Stimulated activated CD4-positive, alpha-beta T cell treated with anti-CD3 and anti-CD28 coated beads, Interleukin-4, amount 100 ng/mL, for 48 hours (primary cell): ENCODE data around the gene GALNT17.

Experiments used
- DNase-seq, 2 donors: peaks; one replicate each; pipeline ENCODE4 v3.0.0-alpha.2; 2020; ENCODE audit warnings: low read depth in 2 of 2

Gene GALNT17

DNA sequence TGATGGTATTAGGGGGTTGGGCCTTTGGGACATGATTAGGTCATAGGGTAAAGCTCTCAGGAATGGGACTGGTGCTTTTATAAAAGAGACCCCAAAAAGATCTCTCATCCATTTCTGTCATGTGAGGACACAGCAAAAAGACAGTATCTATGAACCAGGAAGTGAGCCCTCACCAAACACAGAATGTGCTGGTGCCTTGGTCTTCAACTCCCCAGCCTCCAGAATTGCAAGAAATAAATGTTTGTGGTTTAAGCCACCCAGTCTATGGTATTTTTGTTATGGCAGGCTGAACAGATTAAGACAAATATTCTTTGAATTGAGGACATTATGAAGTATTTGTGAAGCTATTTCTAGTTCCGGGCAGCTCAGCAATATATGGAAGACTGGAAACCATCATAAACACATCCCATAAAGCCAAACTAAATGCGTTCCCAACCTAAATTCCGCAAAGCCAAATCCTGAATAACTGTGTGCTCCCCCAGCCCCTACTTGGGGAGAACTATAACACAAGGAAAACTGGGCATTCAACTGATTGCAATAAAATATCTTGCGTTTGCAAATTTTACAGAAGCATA lies 153.7 kb downstream of the GALNT17 start:
- DNase-seq: no peak

DNA sequence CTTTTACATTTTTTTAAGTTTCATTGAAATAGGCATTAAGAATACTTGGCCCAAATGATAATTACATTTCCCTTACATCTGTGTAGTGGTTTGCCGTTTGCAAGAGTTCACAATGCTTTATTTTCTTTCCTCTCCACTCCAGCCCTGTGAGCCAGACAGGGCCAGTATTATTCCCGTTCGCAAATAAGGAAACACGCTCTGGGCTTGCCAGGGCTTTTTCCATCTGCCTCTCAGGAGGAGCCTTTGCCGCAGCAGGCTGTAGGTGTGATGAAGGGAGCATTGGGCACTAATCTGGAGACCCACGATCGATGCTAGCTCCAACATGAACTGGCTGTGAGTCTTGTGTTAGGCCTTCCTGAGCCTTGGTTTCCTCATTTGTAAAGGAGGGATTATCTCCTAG lies 154.4 kb downstream of the GALNT17 start:
- no peak for DNase-seq

DNA sequence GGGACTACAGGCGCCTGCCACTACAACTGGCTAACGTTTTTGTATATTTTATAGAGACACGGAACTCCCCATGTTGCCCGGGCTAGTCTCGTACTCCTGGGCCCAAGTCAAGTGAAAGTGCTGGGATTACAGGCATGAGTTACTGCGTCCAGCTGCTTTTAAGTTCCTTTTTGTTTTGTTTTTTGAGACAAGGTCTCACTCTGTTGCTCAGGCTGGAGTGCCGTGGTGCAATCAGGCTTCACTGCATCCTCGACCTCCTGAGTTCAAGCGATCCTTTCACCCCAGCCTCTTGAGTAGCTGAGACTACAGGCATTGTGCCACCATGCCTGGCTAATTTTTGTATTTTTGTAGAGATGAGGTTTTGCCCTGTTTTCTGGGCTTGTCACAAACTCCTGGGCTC lies 155.0 kb downstream of the GALNT17 start:
- no peak for DNase-seq

DNA sequence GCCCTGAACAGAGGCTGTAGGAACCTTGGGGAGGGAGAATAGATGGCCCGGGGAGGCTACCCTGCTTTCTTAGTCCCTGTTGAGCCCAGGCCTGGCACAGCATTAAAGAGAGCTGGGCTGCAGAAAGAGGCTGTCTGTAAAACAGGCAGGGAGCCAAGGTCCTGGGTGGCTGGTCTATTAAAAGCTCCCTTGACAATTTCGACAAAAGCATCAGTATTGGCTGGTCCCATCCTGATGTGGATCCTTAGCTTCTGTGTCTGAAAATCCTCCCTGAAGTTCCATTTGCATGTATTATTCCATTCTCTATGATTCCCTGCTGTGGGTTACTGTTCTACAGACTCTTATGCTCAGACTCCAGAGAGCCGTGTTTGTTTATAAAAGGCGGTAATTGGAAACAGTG lies 158.5 kb downstream of the GALNT17 start:
- DNase-seq: no peak

DNA sequence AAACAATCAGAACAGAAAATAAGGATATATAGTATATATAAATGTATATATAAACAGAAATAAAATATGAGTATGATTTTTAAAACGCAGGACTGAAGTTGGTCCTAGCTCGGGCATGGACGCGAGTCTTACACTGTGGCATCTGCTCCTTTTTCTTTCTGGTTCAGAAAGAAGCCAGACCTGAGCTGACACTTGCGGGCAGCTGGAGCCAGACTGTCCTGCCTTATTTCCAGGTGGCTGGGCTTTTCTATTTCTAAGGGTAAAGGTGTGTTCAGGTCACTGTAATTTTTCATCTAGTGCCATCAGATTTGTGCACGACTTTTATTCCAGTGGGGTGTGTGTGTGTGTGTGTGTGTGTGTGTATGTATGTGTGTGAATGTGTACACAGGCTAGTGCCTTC lies 166.4 kb downstream of the GALNT17 start:
- DNase-seq: no peak

DNA sequence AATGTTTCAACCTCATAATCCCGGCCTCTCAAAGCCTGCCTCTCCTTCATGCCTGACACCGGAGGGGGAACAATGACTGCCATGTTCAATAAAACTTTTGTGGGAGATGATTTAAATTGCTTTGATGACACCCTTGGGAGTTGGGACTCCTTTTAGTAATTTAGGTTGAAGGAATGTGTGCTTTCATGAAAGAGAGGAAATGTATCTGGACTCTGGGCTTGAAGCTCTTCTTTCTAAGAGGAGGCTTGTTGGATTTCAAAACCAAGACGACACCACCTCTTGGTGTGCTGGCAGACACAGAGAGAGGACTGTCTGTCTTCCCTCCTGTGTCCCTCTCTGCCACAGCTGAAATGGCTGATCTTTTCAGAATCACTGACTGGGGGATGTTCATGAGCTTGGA lies 168.1 kb downstream of the GALNT17 start:
- no peak for DNase-seq

DNA sequence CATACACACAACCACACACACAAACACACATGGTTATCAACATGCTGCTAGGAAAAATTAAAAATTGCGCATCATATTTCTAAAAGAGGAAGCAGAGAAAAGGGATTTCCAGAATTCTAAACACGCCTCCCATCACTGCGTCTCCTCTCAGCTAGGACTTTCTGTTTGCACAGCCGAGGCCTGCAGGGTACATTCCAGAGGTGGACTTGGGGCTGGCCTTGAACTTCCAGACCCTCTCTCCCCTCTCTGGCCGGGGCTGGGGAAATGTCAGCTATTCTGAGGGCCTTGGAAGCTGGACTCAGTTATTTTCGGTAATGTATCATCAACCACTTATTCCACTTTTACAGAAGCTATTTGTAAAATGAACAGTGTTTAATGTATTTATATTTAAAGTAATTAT lies 168.7 kb downstream of the GALNT17 start:
- DNase-seq: no peak

DNA sequence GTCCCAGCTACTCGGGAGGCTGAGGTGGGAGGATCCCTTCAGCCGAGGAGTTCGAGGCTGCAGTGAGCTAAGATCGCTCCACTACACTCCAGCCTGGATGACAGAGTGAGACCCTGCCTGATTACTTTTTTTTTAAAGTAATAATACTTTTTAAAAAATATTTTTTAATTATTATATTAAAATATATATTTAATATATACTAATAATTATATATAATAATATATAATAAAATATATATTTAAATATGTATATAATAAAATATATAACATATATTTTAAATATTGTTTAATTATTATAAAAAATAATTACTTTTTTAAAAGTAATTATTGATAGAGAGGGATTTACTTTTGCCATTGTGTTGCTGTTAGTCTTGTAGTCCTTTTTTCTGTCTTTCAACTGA lies 169.2 kb downstream of the GALNT17 start:
- no peak for DNase-seq

DNA sequence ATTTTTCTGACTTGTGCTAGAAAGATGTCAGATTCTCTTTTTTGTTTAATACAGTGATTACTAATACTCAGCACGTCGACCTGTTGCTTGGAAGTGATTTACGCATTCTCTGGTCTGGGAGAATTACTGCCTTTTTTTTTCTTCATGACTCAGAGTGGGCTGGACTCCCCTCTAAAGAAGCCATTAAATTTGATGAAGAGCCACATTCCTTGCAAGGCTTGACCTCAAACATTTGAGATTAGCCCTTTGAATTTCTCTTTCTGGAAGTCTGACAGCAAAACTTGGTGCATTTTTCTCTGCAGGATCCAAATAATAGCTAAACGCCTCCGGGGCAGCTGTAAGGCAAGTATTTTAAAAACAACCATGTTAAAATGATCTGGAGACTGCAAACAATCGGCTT lies 171.6 kb downstream of the GALNT17 start:
- no peak for DNase-seq

DNA sequence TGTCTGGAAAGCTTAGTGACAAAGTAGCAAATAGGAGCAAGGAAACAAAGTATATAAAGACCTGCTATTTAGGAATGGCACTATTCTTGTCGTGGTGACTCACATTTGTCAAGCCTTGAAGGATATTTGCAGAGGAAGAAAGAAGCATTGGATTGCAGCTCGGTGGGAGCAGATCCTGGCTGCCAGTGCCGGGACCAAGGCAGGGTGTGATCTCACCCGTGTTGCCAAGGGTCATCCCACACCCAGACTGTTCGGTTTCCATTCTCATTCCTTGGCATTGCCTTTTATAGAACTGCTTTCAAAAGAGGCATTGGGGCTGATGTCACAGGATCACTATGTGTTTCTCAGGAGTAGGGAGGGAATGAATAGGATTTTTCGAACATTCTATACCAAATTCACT lies 176.2 kb downstream of the GALNT17 start:
- DNase-seq: no peak

DNA sequence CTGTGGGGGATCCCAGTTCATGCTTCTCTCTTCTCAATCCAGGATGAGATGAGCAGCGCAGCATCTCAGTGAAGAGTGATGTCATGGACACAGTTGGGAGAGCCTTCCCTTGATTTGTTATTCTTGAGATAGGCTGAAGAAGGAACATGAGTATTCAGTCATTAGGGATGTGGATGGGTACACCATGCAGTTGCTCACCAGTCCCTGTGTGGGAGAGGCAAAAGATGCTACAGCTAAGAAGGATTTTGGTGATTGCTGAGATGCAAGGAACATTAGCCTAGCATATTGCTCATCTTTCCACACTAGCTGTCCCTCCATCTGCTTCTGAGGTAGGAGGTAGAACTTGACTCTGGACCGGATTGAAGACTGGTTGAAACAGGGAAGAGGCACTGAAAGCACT lies 179.6 kb downstream of the GALNT17 start:
- no peak for DNase-seq

DNA sequence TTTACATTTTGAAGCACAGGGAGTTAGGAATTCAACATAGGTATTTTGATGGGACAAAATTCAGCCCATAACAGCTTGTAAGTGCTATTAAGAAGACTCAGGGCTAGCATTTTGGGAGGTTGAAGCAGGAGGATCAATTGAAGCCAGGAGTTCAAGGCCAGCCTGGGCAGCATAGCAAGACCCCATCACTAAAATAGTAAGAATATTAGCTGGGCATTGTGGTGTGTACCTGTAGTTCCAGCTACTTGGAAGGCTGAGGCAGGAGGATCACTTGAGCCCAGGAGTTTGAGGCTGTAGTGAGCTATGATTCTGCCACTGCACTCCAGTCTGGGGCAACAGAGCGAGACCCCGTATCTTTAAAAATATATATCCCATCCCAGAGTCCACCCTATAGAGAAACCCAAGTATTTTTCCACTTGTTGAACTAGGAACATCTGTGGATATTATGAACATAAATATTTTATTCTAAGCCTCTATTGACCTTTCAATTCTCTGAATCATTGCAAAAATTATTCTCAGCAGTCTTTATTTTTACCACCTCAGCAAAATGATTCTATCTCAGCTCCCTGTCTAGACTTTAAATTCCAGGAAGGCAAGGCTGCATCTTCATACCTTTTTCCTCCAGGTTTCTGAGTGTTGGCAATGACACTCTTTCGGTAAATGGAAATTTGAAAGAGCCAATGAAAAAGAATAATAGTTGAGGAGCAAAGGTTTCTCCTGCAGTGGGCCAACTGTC lies 181.0 kb downstream of the GALNT17 start:
- DNase-seq: no peak

DNA sequence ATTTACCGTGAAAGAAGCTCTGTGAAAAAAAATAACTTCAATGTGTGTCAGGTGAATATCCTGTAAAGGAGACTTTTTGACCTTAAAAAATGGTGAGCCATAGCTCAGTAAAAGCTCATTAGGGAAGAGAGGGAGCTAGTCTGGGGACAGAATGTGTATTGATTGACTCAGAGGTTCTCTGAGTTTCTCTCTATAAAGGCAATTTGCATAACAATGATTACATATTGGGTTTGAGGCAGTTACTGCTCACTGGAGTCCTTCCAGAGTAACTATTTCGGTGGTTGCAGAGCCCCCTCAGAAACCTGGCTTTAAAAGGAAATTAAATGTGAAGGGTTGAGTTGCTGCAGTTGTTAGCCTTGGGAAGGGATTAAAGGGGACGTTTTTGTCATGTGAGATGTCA lies 181.6 kb downstream of the GALNT17 start:
- no peak for DNase-seq

DNA sequence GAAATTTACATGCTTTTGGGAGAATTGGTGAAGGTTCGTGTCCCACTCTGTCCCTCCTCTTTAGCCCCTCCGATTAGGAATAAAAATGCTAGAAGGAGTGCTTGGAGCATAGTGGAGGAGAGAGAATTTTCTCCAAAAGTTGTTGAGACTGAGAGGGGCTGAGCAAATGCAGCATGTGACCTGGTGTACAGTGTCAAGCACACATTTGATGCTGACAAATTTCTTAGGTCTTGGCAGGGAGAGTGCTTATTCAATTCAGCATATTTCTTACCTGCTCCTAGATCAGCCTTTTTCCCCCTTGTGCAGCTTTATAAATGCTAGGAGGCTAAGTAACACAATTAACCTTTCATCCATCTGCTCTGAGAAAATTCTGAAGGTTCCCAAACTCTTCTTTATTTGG lies 189.0 kb downstream of the GALNT17 start:
- no peak for DNase-seq

DNA sequence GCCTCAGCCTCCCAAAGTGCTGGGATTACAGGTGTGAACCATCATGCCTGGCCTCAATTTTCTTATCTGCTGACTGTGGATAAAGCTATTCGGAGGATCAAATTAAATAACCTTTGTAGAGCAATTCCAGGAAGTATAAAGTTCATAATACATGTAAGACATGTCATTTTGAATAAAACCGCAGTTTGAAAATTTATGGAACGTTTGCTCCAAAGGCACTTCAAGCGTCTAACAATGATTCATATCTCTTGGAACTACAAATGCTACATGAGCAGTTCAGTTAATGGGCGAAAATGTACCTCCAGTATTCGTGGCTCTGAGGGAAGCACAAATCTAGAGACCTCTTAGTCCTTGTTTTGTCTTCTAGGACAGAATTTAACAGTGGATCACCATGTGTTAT lies 190.3 kb downstream of the GALNT17 start:
- no peak for DNase-seq

DNA sequence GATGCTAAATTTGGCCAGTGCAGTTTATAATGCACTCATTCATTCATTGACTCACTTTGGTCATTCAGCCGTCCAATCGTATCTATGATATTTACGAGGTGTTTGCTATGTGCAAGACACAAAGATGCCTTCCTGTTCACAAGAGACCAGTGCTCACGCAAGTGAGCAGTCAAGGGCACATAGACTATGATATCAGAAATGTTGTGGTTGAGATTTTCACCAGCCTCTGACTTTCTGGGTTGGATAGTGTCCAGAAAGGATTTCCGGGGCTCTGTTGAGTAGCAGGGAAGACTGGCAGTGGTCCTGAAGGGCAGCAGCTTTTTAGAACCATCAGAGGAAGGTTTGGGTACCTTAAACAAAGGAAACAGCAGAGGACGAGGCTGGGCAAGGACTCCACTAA lies 191.8 kb downstream of the GALNT17 start:
- DNase-seq: no peak

DNA sequence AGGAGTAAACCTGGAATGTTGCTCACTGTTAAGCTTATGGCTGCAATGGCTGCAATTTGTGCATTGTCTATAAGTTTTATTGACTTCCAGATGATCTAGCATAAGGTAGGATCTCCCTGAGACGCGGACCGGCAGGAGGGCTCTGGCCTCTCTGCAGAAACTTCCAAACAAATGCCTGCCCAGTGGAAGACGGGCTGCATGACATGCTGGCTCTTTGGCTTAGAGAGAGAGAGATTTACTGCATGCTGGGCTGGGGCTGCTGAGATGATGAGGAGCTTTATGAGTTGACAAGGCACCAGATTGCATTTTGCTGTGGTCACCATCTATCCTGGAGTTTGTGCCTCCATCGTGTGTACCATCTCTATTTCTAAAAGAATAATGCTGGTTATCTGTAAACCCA lies 193.2 kb downstream of the GALNT17 start:
- no peak for DNase-seq

DNA sequence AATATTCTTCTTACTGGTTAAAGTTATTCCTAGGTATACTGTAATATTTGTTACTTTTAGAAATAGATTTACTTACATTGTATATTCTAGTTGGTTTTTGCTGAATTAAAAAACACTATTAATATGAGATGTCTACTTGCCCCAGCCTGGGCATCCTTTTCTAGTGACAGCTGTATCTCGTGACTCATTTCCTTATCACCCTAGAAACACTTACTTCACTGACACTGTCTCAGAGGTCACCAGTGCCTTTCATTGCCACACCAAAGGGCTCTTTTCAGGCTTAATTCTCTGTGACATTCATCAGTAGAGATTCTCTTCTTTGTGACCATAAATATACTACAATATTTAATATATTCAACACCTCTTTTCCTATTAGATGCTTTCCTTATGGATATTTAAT lies 194.7 kb downstream of the GALNT17 start:
- no peak for DNase-seq

DNA sequence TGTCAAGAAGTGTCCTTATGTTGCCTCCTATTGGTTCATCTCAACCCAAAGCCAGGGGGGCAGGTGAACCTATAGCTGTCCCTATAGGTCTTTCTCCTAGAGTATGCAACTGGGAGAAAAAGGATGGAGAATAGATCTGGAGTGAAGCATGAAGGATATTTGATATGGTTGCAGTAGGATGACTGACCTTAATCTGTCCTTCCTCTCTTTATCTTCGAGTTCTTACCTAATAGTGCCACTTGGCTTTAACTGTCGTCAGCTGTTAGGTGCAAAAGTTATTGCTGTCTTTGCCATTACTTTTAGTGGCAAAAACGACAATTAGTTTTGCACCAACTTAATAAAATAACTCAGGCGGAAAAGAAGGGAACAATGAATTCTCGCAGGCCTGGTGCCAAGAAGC lies 196.0 kb downstream of the GALNT17 start:
- DNase-seq: no peak

DNA sequence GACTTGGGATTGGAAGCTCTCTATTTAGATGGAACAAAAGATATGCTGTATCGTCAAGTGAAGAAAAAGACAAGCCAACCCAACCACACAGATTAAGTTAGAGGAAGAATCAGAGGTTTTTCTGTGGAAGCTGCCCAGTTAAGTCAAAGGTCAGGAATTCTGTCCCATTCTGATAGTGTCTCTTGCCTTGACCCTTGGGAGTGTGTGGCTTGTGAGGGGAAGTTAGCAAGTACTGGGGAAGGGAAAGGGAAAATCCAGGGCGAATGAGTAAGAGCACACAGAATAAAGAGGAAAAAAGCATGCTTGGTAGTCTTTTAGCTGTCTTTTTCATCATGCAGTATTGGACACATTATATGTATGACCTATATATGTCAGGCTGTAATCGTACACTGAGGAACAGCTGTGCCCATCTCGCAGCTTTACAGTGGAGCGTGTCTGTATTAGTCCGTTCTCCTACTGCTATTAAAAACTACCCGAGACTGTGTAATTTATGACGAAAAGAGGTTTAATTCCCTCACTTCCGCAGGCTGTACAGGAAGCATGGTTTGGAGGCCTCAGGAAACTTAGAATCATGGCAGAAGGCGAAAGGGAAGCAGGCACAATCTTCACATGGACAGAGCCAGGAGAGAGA lies 197.2 kb downstream of the GALNT17 start:
- DNase-seq: no peak

DNA sequence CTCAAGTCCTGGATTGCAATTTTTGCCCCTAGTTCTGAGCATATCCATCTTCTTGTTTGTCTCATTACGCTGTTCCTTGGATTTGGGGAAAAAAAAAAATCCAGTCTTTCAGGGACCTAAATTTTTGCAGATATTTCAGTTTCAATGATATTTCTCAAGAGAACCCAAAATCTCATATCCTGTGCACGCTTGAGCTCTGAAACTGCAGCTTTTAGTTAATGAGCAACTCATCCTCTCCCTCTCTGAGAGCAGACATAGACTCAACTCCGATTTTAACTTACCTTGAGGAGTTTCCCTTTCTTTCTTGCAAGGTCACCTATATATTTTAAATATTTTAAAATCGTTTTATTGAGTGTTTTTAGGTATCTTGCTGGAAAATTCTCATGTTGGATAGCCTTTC lies 200.3 kb downstream of the GALNT17 start:
- no peak for DNase-seq

DNA sequence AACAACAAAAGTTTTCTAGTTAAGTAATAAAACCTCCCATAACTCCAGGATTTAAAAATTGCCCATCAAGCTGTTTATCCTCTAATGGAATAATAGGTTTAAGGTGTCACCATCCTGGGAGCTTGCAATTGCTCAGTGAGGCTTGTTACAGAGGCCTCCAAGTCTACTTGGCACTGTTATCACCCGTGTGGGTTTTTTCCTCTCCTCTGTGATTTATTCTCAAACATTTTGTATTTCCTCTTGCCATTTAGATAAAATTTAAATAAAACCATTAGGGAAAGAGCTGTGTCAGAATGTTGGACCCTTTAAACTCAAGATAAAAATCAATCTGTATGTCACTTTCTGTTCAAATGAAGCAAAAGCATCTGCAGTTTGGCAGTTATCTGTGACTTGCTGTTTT lies 202.6 kb downstream of the GALNT17 start:
- DNase-seq: no peak

DNA sequence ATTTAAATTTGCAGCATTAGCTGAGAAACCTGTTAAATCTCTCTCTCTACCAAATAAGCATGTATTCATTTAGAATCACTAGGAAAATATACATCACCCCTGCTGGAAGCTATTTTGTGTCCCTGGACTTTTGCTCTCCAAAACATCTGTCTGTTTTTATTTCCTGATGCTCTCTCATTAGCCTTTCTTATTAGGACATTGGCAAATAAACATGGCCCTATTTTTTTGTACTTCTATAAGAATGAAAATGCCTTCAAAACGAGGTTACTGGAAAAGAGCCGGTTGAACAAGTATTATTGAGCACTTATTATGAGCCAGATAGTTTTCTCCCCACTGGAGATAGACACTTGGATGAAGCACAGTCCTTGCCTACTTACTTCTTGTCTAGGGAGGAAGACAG lies 206.9 kb downstream of the GALNT17 start:
- DNase-seq: no peak

DNA sequence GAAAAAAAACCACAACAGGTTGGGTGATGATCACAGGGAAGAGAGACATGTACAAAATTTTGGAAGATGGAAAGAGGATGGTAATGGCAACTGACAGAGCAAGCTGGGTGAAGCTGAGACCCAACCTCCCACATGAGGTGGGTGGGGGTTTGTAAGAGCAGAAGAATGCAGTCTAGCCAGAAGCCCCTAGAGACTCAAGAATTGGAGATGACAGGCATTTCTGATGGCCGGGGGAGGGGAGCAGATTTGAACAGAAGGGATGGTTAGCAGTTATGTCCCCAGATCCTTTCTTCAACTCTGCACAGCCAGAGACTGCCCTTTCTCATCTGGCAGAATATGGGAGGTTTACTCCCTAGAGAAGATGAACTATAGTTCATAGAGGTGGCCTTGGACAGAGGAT lies 208.0 kb downstream of the GALNT17 start:
- no peak for DNase-seq
